Thyroid gland (tissue), 4 donors: Measurements from ENCODE around the gene CDC6. TPM values are rescaled to one million over a fixed set of nuclear protein-coding genes. Genes with fewer than 3 reads are reported as not detected.

Source experiments
- DNase-seq, 2 donors: peaks; one replicate each; pipeline ENCODE4 v3.0.0-alpha.2; 2019
- H3K27ac ChIP-seq, 3 donors: fragments of 200-600 bp; sonication (generic); 1 replicate in 2 of 3; 2 replicates in 1 of 3; pipeline ENCODE4 v1.5.1; 2016 to 2019; ENCODE audit warnings: mild to moderate bottlenecking in 1 of 3, moderate library complexity in 1 of 3
- H3K27me3 ChIP-seq: fragments of 200-600 bp; sonication (generic); one replicate; pipeline ENCODE4 v1.5.1; 2019
- H3K36me3 ChIP-seq, 2 donors: fragments of 200-600 bp; sonication (generic); one replicate each; pipeline ENCODE4 v1.5.1; 2016 to 2019
- H3K4me1 ChIP-seq, 2 donors: fragments of 200-600 bp; sonication (generic); one replicate each; pipeline ENCODE4 v1.5.1; 2017 to 2019
- H3K4me3 ChIP-seq, 3 donors: fragments of 200-600 bp; sonication (generic); replicated peaks in 1 of 3; 1 replicate in 2 of 3; 2 replicates in 1 of 3; pipeline ENCODE4 v1.5.1; 2016; ENCODE audit warnings: mild to moderate bottlenecking in 1 of 3
- H3K9me3 ChIP-seq: fragments of 200-600 bp; sonication (generic); one replicate; pipeline ENCODE4 v1.5.1; 2017
- POLR2A ChIP-seq, 2 donors: fragments of 450-650 bp; IDR thresholded peaks; one replicate each; pipeline ENCODE4 v1.6.1; 2017; ENCODE audit warnings: antibody characterized with exemption in 2 of 2, mild to moderate bottlenecking in 2 of 2, moderate library complexity in 1 of 2
- WGBS, 2 donors: methylation state at CpG; one replicate each; pipeline ENCODE4 v1.1.5; 2017; 5-methylcytosine and 5-hydroxymethylcytosine counted together
- intact Hi-C: fragments of 100-400 bp; cut with DNase I; formaldehyde crosslinking; loops from one replicate; pipeline ENCODE4 v1.15.1; 2023
- total RNA-seq, 4 donors: library from RNA; depleted of rRNA; stranded (reverse); fragments of >200 nt; gene quantifications; one replicate each; pipeline ENCODE4 v1.2.3, GENCODE V29; 2016
- TF ChIP-seq, protein P1 (sequence below), 6 experiments: fragments of 200-600 bp in 3 of 6; fragments of 450-650 bp in 3 of 6; sonication (generic) in 3 of 6; IDR thresholded peaks; one replicate each; pipeline ENCODE4 v1.5.1; 2016 to 2019; ENCODE audit warnings: antibody characterized with exemption in 6 of 6, mild to moderate bottlenecking in 2 of 6, inconsistent platforms in 1 of 6, moderate library complexity in 1 of 6

CDC6 gene
- total RNA-seq, 4 donors from 2014 or later, result 0.63 to 5.2 (median 0.79) TPM

DNA sequence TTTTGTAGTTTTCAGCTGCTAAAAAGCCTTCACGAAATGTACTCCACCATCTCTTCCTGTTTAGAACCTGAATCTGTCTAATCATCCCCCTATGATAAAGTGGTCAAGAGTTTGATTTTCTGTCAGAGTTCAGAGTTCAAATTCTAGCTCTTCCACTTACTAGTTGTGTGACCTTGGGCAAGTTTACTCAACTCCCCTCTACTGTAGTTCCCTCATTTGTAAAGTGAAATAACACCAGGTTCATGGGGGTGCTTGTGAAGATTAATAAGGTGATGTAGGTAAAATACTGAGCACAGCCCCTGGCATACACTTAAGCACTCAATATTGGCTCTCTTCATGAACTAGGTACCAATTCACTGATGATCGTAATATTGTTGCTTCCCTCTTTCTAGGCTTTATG is 1.2 kb upstream of the CDC6 start:
- DNase-seq, result no peak
- H3K27ac ChIP-seq, result no peak overlapping the region
- H3K4me1 ChIP-seq, result peaks cover 5 to 7% of the 10 kb centered on the region in 2 donors
- intact Hi-C loops, result no loop called here
- H3K9me3 ChIP-seq, result no peaks in the 10 kb centered on the region
- TF ChIP-seq, protein P1, sequence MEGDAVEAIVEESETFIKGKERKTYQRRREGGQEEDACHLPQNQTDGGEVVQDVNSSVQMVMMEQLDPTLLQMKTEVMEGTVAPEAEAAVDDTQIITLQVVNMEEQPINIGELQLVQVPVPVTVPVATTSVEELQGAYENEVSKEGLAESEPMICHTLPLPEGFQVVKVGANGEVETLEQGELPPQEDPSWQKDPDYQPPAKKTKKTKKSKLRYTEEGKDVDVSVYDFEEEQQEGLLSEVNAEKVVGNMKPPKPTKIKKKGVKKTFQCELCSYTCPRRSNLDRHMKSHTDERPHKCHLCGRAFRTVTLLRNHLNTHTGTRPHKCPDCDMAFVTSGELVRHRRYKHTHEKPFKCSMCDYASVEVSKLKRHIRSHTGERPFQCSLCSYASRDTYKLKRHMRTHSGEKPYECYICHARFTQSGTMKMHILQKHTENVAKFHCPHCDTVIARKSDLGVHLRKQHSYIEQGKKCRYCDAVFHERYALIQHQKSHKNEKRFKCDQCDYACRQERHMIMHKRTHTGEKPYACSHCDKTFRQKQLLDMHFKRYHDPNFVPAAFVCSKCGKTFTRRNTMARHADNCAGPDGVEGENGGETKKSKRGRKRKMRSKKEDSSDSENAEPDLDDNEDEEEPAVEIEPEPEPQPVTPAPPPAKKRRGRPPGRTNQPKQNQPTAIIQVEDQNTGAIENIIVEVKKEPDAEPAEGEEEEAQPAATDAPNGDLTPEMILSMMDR (IDR thresholded peaks at IDR 0.05), result no peak
- no peak for TF ChIP-seq POLR2A (IDR thresholded peaks at IDR 0.05)
- H3K27me3 ChIP-seq, result no peaks in the 10 kb centered on the region
- WGBS, 2 donors, result 93 to 98% methylated on average over 2 of the region's 2 CpGs
- H3K36me3 ChIP-seq, result no peaks in the 10 kb centered on the region
- no peak overlapping the region for H3K4me3 ChIP-seq

DNA sequence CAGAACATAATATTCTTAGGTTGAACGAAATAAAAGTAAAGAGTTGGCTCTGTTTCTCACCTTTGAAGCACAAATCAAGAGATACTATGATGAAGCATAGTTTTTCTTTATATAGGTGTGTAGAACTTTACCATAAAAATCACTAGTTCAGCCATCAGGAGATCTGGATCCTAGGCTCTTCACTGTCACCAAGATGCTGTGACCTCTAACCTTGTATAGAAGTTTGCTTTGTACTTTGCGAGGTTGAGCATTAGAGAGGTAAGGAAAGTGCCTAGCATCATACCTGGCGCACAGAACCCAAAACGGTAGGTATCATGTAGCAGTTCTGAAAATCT is 553 bp upstream of the CDC6 start:
- Histone ChIP-seq H3K4me3 (no peak overlapping the region), H3K36me3 (no peaks in the 10 kb centered on the region), H3K27ac (no peak overlapping the region), H3K27me3 (no peaks in the 10 kb centered on the region), H3K4me1 (peaks cover 5 to 7% of the 10 kb centered on the region in 2 donors), H3K9me3 (no peaks in the 10 kb centered on the region)
- intact Hi-C loops, result no loop called here
- WGBS, 2 donors, result 38 to 43% methylated on average over 4 of the region's 4 CpGs
- no peak for DNase-seq
- no peak for TF ChIP-seq POLR2A (IDR thresholded peaks at IDR 0.05)
- TF ChIP-seq, protein P1 (IDR thresholded peaks at IDR 0.05), result no peak

DNA sequence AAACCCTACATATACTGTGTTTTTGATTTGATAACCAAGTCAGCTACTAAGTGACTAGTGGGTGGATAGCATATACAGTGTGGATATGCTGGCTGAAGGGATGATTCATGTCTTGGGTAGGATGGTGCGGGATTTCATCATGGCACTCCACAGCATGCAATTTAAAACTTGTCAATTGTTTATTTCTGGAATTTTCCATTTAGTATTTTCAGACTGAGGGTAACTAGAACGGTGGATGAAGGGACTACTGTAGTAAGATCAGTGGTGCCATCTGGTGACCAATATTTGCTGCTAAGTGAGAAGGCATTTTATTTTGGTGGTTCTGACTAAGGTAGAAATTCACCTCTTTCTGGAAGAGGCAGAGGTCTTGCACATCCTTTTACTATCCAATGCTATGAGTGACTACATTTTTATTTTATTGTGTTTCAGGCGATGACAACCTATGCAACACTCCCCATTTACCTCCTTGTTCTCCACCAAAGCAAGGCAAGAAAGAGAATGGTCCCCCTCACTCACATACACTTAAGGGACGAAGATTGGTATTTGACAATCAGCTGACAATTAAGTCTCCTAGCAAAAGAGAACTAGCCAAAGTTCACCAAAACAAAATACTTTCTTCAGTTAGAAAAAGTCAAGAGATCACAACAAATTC is 3.1 kb downstream of the CDC6 start:
- 60 to 61% methylated on average over 4 of the region's 4 CpGs for WGBS, 2 donors
- intact Hi-C loops, result loop anchor here (5.0 kb wide), 1 partner anchor 88 kb away; no protein-coding TSS in a partner anchor
- Histone ChIP-seq H3K27ac (no peak overlapping the region), H3K9me3 (no peaks in the 10 kb centered on the region), H3K27me3 (no peaks in the 10 kb centered on the region), H3K4me1 (peaks cover 5 to 7% of the 10 kb centered on the region in 2 donors), H3K36me3 (no peaks in the 10 kb centered on the region), H3K4me3 (no peak overlapping the region)
- TF ChIP-seq POLR2A (IDR thresholded peaks at IDR 0.05), result no peak
- TF ChIP-seq, protein P1 (IDR thresholded peaks at IDR 0.05), result peak in 5 of 6 experiments; percentile 26 to 77 (median 71)
- DNase-seq, result peak; percentile 45 to 61

DNA sequence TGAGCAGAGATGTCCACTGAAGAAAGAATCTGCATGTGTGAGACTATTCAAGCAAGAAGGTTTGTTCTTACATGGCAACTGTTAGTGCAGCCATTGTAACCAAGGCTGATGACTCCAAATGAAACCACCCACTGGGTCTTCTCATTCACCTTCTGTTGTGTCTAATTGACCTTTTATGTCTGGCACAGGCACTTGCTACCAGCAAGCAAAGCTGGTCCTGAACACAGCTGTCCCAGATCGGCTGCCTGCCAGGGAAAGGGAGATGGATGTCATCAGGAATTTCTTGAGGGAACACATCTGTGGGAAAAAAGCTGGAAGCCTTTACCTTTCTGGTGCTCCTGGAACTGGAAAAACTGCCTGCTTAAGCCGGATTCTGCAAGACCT is 3.6 kb downstream of the CDC6 start:
- DNase-seq, result no peak
- TF ChIP-seq, protein P1 (IDR thresholded peaks at IDR 0.05), result no peak
- TF ChIP-seq POLR2A (IDR thresholded peaks at IDR 0.05), result no peak
- 91 to 93% methylated on average over 2 of the region's 2 CpGs for WGBS, 2 donors
- H3K4me1 ChIP-seq, result peaks cover 5 to 7% of the 10 kb centered on the region in 2 donors
- H3K27me3 ChIP-seq, result no peaks in the 10 kb centered on the region
- H3K9me3 ChIP-seq, result no peaks in the 10 kb centered on the region
- H3K36me3 ChIP-seq, result no peaks in the 10 kb centered on the region
- intact Hi-C loops, result loop anchor here (5.0 kb wide), 1 partner anchor 89 kb away; no protein-coding TSS in a partner anchor
- H3K27ac ChIP-seq, result no peak overlapping the region
- H3K4me3 ChIP-seq, result no peak overlapping the region

DNA sequence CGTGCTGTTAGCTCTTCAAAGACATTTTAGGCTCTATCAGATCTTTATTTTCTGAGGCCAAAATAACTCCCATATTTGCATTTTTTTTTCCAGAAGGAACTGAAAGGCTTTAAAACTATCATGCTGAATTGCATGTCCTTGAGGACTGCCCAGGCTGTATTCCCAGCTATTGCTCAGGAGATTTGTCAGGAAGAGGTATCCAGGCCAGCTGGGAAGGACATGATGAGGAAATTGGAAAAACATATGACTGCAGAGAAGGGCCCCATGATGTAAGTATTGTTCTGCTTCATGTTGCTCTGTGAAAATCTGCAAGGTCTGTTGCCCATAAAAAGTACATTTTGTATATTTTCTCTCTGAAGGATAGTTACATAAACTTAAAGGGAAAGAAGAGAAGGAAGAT is 5.7 kb downstream of the CDC6 start:
- H3K4me3 ChIP-seq, result no peak overlapping the region
- no peaks in the 10 kb centered on the region for H3K9me3 ChIP-seq
- TF ChIP-seq, protein P1 (IDR thresholded peaks at IDR 0.05), result no peak
- no peak for TF ChIP-seq POLR2A (IDR thresholded peaks at IDR 0.05)
- 74 to 84% methylated on average over 1 of the region's 1 CpG for WGBS, 2 donors
- no peaks in the 10 kb centered on the region for H3K36me3 ChIP-seq
- no peaks in the 10 kb centered on the region for H3K27me3 ChIP-seq
- DNase-seq, result no peak
- peak overlapping the region in 1 of 3 donors; percentile 37 for H3K27ac ChIP-seq
- peaks cover 3 to 15% of the 10 kb centered on the region in 2 donors for H3K4me1 ChIP-seq
- intact Hi-C loops, result loop anchor here (5.0 kb wide), 1 partner anchor 91 kb away; no protein-coding TSS in a partner anchor
